Prostate gland (tissue), 2 donors: Measurements from ENCODE around the gene TMEM272. TPM values are rescaled to one million over a fixed set of nuclear protein-coding genes. Genes with fewer than 3 reads are reported as not detected.
A peak's percentile ranks its signal among the peaks of the same experiment; 100 is the strongest.

ENCODE experiments used
- DNase-seq: peaks from one replicate; pipeline ENCODE4 v3.0.0-alpha.2; 2019; ENCODE audit warnings: low spot score
- H3K27ac ChIP-seq, 2 donors: fragments of 200-600 bp; sonication (generic); 2 replicates each; pipeline ENCODE4 v1.5.1; 2017 to 2019
- H3K27me3 ChIP-seq: fragments of 200-600 bp; sonication (generic); replicated peaks from 2 replicates; pipeline ENCODE4 v1.5.1; 2019; ENCODE audit not compliant: insufficient read depth
- H3K36me3 ChIP-seq, 2 donors: fragments of 200-600 bp; sonication (generic); 1 replicate in 1 of 2; 2 replicates in 1 of 2; pipeline versions ENCODE4 v1.5.1 to v1.8.1; 2017 to 2019
- H3K4me1 ChIP-seq: fragments of 200-600 bp; sonication (generic); replicated peaks from 2 replicates; pipeline ENCODE4 v1.5.1; 2019
- H3K4me3 ChIP-seq, 2 donors: fragments of 200-600 bp; sonication (generic); 2 replicates each; pipeline ENCODE4 v1.5.1; 2017 to 2019
- H3K9me3 ChIP-seq: fragments of 200-600 bp; sonication (generic); 2 replicates; pipeline ENCODE4 v1.5.1; 2017
- CTCF ChIP-seq, 4 experiments: fragments of 200-600 bp in 2 of 4; fragments of 450-650 bp in 2 of 4; sonication (generic) in 2 of 4; IDR thresholded peaks; 1 replicate in 3 of 4; 2 replicates in 1 of 4; pipeline ENCODE4 v1.5.1; 2016 to 2019; ENCODE audit warnings: antibody characterized with exemption in 4 of 4, mild to moderate bottlenecking in 2 of 4, moderate library complexity in 2 of 4
- POLR2A ChIP-seq: fragments of 450-650 bp; IDR thresholded peaks from one replicate; pipeline ENCODE4 v1.6.1; 2016; ENCODE audit warnings: antibody characterized with exemption, mild to moderate bottlenecking
- POLR2AphosphoS5 ChIP-seq: sonication (generic); formaldehyde crosslinking; IDR thresholded peaks from one replicate; pipeline ENCODE4 v1.6.1; 2017; ENCODE audit warnings: antibody characterized with exemption
- WGBS: methylation state at CpG from one replicate; pipeline ENCODE4 v1.1.5; 2018; 5-methylcytosine and 5-hydroxymethylcytosine counted together
- intact Hi-C: fragments of 100-400 bp; cut with DNase I; formaldehyde crosslinking; loops from one replicate; pipeline ENCODE4 v1.14.2; 2022
- total RNA-seq, 2 donors: library from RNA; depleted of rRNA; stranded (reverse); fragments of >200 nt; gene quantifications; one replicate each; pipeline ENCODE4 v1.1.0, GENCODE V29; 2016

TMEM272 gene
- total RNA-seq, 2 donors from 2014 or later = 0.28 TPM; not detected in 1

- Histone ChIP-seq H3K9me3 (no peaks in the 10 kb centered on the region), H3K4me3 (no peak overlapping the region), H3K27me3 (no peaks in the 10 kb centered on the region), H3K27ac (no peak overlapping the region), H3K4me1 (no peaks in the 10 kb centered on the region), H3K36me3 (no peaks in the 10 kb centered on the region)
- 89% methylated on average over 9 of the region's 9 CpGs for WGBS
- no peak for DNase-seq
- TF ChIP-seq POLR2AphosphoS5 = no peak
- TF ChIP-seq POLR2A = no peak
- no peak for TF ChIP-seq CTCF (IDR thresholded peaks at IDR 0.05)
- intact Hi-C loops = no loop called here
Measured at GRCh38 chr13:51783428-51784094, 61.4 kb downstream of the TMEM272 start.

- 86% methylated on average over 15 of the region's 15 CpGs for WGBS
- H3K9me3 ChIP-seq = no peaks in the 10 kb centered on the region
- H3K27me3 ChIP-seq = no peaks in the 10 kb centered on the region
- H3K4me3 ChIP-seq = no peak overlapping the region
- H3K27ac ChIP-seq = no peak overlapping the region
- H3K36me3 ChIP-seq = no peaks in the 10 kb centered on the region
- DNase-seq = no peak
- intact Hi-C loops = no loop called here
- H3K4me1 ChIP-seq = no peaks in the 10 kb centered on the region
- no peak for TF ChIP-seq POLR2A
- no peak for TF ChIP-seq CTCF (IDR thresholded peaks at IDR 0.05)
- no peak for TF ChIP-seq POLR2AphosphoS5
Measured at GRCh38 chr13:51782026-51782710, 62.8 kb downstream of the TMEM272 start.

- no peak overlapping the region for H3K27ac ChIP-seq
- no peaks in the 10 kb centered on the region for H3K27me3 ChIP-seq
- TF ChIP-seq POLR2A (no peak), CTCF (IDR thresholded peaks at IDR 0.05) (peak in 2 of 4 experiments; percentile 28 to 30)
- no peaks in the 10 kb centered on the region for H3K9me3 ChIP-seq
- H3K4me1 ChIP-seq = no peaks in the 10 kb centered on the region
- 77% methylated on average over 15 of the region's 15 CpGs for WGBS
- no peak overlapping the region for H3K4me3 ChIP-seq
- no peaks in the 10 kb centered on the region for H3K36me3 ChIP-seq
- DNase-seq = no peak
- intact Hi-C loops = no loop called here
Measured at GRCh38 chr13:51781246-51782022, 63.5 kb downstream of the TMEM272 start.

- Histone ChIP-seq H3K4me3 (no peak overlapping the region), H3K27ac (no peak overlapping the region), H3K4me1 (no peaks in the 10 kb centered on the region), H3K27me3 (no peaks in the 10 kb centered on the region), H3K9me3 (no peaks in the 10 kb centered on the region), H3K36me3 (no peaks in the 10 kb centered on the region)
- intact Hi-C loops = no loop called here
- no peak for DNase-seq
- WGBS = 82% methylated on average over 3 of the region's 3 CpGs
- TF ChIP-seq POLR2A (no peak), POLR2AphosphoS5 (no peak), CTCF (IDR thresholded peaks at IDR 0.05) (no peak)
Measured at GRCh38 chr13:51780099-51780498, 64.9 kb downstream of the TMEM272 start.
